T-helper 17 cell (primary cell): Measurements from ENCODE around the gene TSPAN5. TPM values are rescaled to one million over a fixed set of nuclear protein-coding genes. Genes with fewer than 3 reads are reported as not detected.

Experiments used
- ATAC-seq: fragments of 150-1000 bp; cut with Tn5 transposase; 2 replicates; pipeline ENCODE4 v1.10.0; 2021; ENCODE audit warnings: mild to moderate bottlenecking, moderate library complexity
- DNase-seq, 3 donors: peaks; one replicate each; pipeline versions ENCODE4 v3.0.0 to v3.0.0-alpha.2; 2020 to 2021
- H3K9me3 ChIP-seq: one replicate; pipeline ENCODE4 v1.7.0; 2013; ENCODE audit warnings: low read length, mild to moderate bottlenecking; ENCODE audit not compliant: control insufficient read depth, poor library complexity, severe bottlenecking
- H3K27ac Mint-ChIP-seq: one replicate; pipeline ENCODE4 v1.8.0; 2022; ENCODE audit warnings: mild to moderate bottlenecking, moderate library complexity, mixed read lengths
- H3K27me3 Mint-ChIP-seq: one replicate; pipeline ENCODE4 v1.8.0; 2022; ENCODE audit warnings: mixed read lengths
- H3K36me3 Mint-ChIP-seq: one replicate; pipeline ENCODE4 v1.8.0; 2022; ENCODE audit warnings: low read depth, mixed read lengths
- H3K4me1 Mint-ChIP-seq: one replicate; pipeline ENCODE4 v1.8.0; 2022; ENCODE audit warnings: mild to moderate bottlenecking, mixed read lengths
- H3K4me3 Mint-ChIP-seq: one replicate; pipeline ENCODE4 v1.8.0; 2022; ENCODE audit warnings: mild to moderate bottlenecking, moderate library complexity, mixed read lengths
- total RNA-seq, 4 donors: library from RNA in 2 of 4; stranded (reverse) in 2 of 4; gene quantifications; one replicate each; pipeline ENCODE4 v1.2.3 and lab custom pipeline; 2022 to 2026

TSPAN5 gene
- total RNA-seq, 2 donors from 2014 or later = 11.8 to 15.2 TPM

DNA sequence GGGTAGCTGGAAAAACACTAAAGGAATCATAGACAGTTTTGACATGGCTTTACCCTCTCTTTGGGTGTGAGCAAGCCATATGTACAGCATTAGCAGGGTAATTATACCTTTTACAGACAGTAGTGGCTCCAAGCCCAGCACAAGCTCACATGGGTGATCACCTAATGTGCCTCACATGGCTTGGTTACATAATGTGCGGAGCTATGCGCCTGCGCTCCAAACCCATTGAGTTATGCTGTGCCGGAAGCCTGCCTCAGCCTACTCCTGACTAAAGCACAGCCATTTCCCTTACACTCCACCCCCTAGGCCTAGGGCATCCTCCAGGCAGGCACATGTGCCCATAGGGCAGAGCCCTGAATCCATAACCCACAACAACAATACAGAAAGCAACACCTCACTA is 6.5 kb upstream of the TSPAN5 start:
- peaks cover 32% of the 10 kb centered on the region for H3K4me1 Mint-ChIP-seq
- no peaks in the 10 kb centered on the region for H3K27me3 Mint-ChIP-seq
- H3K9me3 ChIP-seq = no peaks in the 10 kb centered on the region
- peak overlapping the region; percentile 13 for H3K4me3 Mint-ChIP-seq
- H3K27ac Mint-ChIP-seq = peak overlapping the region; percentile 97
- no peaks in the 10 kb centered on the region for H3K36me3 Mint-ChIP-seq
- ATAC-seq = no peak
- DNase-seq = no peak

DNA sequence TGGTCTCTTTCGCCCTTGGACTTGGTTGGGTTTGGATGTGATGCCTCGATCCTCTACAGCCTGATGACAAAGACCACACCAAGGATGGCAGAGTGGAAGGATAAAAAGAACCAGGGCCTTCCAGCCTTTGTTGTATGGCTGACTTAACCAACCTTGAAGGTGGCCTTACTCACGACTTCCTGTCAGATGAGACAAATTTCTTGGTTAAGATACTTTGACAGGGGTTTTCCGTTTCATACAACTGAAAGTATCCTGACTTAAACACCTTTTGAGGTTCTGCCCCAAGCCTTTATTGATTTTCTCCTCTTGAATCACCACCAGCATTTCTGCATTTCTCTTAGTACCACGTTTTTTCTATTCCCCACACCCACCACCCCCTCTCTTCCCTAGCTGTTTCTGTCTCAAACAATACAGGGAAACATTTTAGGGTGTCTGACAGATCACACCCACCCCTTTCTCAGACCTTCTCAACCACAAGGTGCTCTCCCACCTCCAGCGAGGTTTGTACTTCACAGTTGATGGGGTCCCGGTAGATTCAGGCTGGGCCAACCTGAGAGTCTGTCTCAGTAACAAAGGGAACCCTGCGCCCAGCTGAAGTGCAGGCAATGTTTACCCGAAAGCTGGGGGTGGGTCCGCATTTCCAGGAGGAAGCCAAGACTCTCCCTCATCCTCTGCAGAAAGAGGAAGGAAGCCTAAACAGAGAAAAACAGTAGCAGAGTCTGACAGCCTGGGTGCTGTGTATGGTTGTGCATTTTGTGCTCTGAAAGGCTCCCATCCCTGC is 5.0 kb upstream of the TSPAN5 start:
- Mint-ChIP-seq H3K36me3 (no peaks in the 10 kb centered on the region), H3K27me3 (no peaks in the 10 kb centered on the region), H3K4me1 (peaks cover 43% of the 10 kb centered on the region), H3K4me3 (peak overlapping the region; percentile 73), H3K27ac (peak overlapping the region; percentile 97)
- ATAC-seq (peak; percentile 78), DNase-seq (peak in 2 of 3 donors; percentile 16 to 27)
- H3K9me3 ChIP-seq = no peaks in the 10 kb centered on the region

DNA sequence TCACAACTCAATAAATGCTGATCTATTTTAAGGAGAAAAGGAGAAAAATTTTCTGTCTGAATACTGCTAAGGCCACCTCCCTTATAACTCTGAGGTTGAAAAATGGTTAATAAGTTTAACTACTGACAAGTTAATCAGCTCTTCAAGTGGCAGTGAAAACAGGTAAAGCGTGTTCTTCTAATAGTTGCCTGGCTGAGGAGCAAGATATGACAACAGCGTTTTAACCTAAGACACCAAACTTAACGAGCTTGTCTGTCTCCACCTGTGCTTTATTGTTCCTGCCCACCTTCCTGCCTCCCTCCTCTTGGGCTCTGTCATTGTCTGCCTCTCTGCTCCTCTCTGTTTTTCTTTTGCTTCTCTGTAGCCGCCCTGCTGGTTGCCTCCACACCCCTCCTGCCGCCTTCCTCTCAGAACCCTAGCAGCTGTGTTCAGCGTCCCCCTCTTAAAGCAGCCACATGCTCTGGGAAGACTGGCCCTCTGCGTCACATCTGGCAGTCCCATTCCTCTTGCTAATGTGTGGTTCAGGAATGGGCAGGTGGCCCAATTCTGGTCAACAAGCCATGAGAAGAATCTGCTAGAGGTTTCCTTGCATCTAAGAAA is 4.3 kb upstream of the TSPAN5 start:
- peaks cover 2% of the 10 kb centered on the region for H3K36me3 Mint-ChIP-seq
- H3K27me3 Mint-ChIP-seq = no peaks in the 10 kb centered on the region
- H3K27ac Mint-ChIP-seq = peak overlapping the region; percentile 97
- H3K4me1 Mint-ChIP-seq = peaks cover 46% of the 10 kb centered on the region
- H3K9me3 ChIP-seq = no peaks in the 10 kb centered on the region
- H3K4me3 Mint-ChIP-seq = peak overlapping the region; percentile 73
- ATAC-seq (peak; percentile 18), DNase-seq (peak in 1 of 3 donors; percentile 15)

DNA sequence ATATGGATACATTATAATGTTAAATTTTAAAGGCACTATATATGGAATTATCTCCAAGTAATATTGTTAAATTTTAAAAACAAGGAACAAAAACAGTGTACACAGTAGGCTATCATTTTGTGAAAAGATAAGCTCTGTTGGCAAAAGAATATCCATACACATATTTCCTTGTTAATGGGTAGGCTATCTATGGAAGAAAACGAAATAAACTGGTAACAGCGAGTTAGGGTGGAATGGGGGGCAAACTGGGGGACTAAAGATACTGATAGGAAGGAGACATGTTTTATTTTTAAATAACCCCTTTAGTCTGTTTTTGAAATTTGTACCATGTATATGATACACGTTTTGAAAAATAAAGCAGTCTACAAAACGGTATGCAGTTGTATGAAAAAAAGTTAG is 3.6 kb upstream of the TSPAN5 start:
- H3K4me3 Mint-ChIP-seq = no peak overlapping the region
- H3K27me3 Mint-ChIP-seq = no peaks in the 10 kb centered on the region
- ATAC-seq = no peak
- H3K36me3 Mint-ChIP-seq = peaks cover 3% of the 10 kb centered on the region
- H3K9me3 ChIP-seq = no peaks in the 10 kb centered on the region
- H3K4me1 Mint-ChIP-seq = peaks cover 52% of the 10 kb centered on the region
- no peak for DNase-seq
- H3K27ac Mint-ChIP-seq = peak overlapping the region; percentile 97

DNA sequence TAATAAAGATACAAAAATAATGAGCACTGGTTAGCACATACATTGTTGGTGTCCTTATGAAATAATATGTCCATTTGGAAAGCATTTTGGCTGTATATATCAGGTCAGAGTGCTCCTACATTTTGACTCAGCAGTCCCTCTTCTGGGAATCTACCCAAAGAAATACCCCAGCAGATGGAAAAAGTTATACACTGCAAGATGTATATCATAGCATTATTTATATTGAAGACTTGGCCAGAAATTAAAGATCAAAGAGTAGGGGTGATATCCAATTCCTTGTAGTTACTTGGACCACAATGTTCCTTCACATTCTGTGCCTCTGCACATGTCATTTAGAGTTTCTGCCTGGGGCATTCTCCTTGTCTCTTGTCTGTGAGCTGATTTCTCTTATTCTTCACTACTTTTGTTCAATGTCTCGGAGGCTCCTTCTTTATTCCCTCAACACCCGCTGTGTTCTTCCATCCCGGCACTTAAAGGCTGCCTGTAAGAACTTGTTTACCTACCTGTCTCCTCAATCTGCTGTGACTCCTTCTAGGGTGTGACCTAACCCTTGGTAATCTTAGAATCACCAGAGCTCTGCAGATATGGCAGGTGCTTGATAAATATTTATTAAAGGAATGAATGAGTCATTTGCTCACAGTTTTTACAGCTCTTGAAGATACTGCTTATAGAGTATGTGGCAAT is 3.1 kb upstream of the TSPAN5 start:
- Mint-ChIP-seq H3K4me1 (peaks cover 57% of the 10 kb centered on the region), H3K4me3 (no peak overlapping the region), H3K27ac (peak overlapping the region; percentile 97), H3K27me3 (no peaks in the 10 kb centered on the region), H3K36me3 (peaks cover 3% of the 10 kb centered on the region)
- ATAC-seq (no peak), DNase-seq (no peak)
- H3K9me3 ChIP-seq = no peaks in the 10 kb centered on the region

DNA sequence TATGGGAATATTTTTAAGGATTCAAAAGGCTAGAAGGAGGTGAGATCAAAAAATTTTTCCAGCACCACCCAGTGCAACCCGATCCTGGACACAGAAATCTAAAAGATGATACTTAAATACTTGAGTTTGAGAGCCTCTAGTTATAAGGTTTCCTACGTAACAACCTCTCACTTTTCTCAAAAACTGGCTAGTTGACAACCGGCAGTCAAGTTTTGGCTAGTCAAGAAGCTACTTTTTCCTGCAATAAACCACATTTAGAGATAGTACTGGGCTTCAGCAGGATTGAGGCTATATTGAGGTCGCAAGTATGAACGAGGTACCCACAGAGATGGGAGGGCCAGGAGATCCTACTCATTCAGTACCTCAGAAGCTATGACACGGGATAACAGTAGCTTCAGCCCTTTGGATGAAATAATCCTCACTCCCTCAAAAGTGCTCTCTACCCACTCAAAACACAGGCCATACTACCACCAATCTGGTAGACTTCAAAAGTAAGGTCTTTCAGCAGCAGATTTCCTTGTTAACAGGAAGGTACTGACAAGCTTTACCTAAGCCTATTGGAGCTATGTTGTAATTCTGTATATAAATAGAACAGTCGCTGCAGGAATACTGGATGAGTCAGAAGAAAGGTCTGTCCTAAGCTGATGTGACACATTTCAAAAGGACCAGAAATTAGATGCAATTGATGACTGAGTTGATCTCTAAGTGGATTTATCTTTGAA is 1.5 kb upstream of the TSPAN5 start:
- Mint-ChIP-seq H3K36me3 (peaks cover 5% of the 10 kb centered on the region), H3K27ac (peak overlapping the region; percentile 97), H3K4me1 (peaks cover 72% of the 10 kb centered on the region), H3K4me3 (peak overlapping the region; percentile 89), H3K27me3 (no peaks in the 10 kb centered on the region)
- DNase-seq = no peak
- no peaks in the 10 kb centered on the region for H3K9me3 ChIP-seq
- ATAC-seq = no peak

DNA sequence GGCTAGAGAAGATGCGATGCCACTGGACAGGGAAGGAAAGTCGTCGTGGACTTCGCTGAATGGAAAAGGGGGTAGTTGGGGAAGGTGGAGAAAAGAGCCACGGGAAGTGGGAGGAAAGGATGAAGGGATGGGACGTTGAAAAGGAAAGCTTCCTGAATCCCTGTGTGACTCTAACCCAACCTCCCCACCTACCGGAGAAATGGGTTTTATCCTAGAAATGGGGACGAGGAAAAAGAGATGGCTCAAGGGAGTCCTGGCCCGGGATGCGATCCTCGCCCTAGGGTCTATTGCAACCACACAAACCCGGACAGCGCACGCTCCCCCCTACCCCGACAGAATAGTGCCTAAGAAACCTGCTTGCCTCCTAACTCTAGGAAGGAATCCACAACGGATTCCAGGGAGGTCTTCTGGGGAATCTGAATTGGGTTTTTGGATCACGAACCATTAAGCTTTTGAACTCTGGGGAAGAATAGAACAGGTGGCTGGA is 738 bp upstream of the TSPAN5 start:
- no peaks in the 10 kb centered on the region for H3K9me3 ChIP-seq
- no peak for ATAC-seq
- Mint-ChIP-seq H3K4me1 (peaks cover 72% of the 10 kb centered on the region), H3K36me3 (peaks cover 5% of the 10 kb centered on the region), H3K27me3 (no peaks in the 10 kb centered on the region), H3K27ac (peak overlapping the region; percentile 97), H3K4me3 (peak overlapping the region; percentile 89)
- DNase-seq = no peak

DNA sequence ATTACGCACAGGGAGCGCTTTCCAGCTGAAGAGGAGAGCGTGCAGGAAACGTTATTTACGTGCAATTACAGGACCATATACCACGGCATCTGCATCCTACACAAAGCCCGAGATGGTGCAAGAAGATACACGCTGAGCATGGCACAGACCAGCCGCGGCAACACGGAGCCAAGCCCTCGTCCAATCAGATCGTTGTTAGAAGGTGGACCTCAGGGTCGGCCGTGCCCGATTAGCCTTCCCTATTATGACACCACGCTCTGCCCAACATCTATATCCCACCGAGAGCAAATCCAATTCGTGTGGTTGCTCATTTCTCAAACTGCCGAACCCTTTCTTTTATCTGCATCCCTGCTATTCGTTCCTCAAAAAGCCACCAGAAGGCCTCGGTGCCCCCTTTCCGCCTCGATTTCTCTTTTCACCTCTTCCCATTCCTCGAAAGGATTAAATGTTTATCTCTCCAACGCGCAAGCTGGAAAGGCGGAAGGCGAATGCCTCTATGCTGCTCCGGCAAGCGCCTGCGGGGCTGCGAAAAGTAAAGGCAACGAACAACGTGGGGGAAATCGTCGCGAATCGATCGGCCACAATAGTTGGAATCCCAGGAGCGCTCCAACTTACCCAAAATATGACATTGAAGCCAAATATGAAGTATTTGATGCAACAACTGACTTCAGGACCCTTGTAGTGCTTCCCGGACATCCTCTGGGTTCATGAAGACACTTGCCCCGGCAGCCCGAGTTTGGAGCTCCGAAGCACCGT is 702 bp downstream of the TSPAN5 start:
- no peaks in the 10 kb centered on the region for H3K9me3 ChIP-seq
- ATAC-seq (peak; percentile 21), DNase-seq (peak in 1 of 3 donors; percentile 16)
- peak overlapping the region; percentile 95 for H3K27ac Mint-ChIP-seq
- H3K4me1 Mint-ChIP-seq = peaks cover 68% of the 10 kb centered on the region
- H3K27me3 Mint-ChIP-seq = no peaks in the 10 kb centered on the region
- peaks cover 5% of the 10 kb centered on the region for H3K36me3 Mint-ChIP-seq
- peak overlapping the region; percentile 100 for H3K4me3 Mint-ChIP-seq

DNA sequence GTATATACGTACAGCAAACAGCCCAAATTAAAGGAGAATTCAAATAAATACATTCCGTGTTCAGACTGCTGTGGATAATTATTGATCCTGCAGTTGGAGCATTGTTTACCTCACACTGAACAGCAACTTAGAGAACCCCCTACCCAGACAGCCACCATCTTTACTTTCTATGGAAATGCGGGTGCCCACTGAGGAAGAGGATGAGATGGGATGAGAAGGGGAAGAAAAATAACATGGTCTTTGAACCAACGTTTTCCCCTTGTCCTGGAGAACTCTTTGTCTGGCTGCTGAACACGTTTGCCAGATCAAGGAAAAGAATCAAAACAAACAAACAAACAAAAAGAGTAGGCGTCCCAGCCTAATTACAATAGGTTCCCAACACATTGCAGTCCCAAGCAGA is 1.5 kb downstream of the TSPAN5 start:
- H3K27ac Mint-ChIP-seq = peak overlapping the region; percentile 95
- no peaks in the 10 kb centered on the region for H3K27me3 Mint-ChIP-seq
- H3K4me1 Mint-ChIP-seq = peaks cover 66% of the 10 kb centered on the region

DNA sequence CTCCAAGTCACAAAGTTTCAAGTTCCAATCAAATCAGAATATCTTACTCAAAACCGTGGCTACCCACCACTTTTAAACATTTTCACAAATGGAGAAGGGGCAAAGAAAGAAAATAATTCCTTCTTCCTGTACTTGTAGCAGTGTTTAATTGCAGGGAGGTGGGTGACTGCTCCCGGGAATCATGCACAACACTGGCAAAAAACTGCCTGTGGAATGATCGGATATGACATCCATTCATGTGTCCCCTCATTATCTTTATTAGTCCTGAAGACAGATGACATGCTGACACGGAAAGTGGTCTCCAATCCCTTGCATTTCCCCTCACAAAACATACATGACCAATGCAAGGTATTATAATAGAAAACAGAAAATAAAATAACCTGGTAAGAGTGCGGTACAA is 2.0 kb downstream of the TSPAN5 start:
- H3K36me3 Mint-ChIP-seq = peaks cover 5% of the 10 kb centered on the region
- no peaks in the 10 kb centered on the region for H3K27me3 Mint-ChIP-seq
- peak overlapping the region; percentile 95 for H3K27ac Mint-ChIP-seq
- H3K4me3 Mint-ChIP-seq = peak overlapping the region; percentile 100
- peaks cover 62% of the 10 kb centered on the region for H3K4me1 Mint-ChIP-seq
- no peaks in the 10 kb centered on the region for H3K9me3 ChIP-seq
- ATAC-seq (no peak), DNase-seq (no peak)

More for the DNA sequence above, 1.5 kb downstream of the TSPAN5 start:
- no peak for DNase-seq
- no peak for ATAC-seq
- peak overlapping the region; percentile 100 for H3K4me3 Mint-ChIP-seq
- peaks cover 5% of the 10 kb centered on the region for H3K36me3 Mint-ChIP-seq
- no peaks in the 10 kb centered on the region for H3K9me3 ChIP-seq

DNA sequence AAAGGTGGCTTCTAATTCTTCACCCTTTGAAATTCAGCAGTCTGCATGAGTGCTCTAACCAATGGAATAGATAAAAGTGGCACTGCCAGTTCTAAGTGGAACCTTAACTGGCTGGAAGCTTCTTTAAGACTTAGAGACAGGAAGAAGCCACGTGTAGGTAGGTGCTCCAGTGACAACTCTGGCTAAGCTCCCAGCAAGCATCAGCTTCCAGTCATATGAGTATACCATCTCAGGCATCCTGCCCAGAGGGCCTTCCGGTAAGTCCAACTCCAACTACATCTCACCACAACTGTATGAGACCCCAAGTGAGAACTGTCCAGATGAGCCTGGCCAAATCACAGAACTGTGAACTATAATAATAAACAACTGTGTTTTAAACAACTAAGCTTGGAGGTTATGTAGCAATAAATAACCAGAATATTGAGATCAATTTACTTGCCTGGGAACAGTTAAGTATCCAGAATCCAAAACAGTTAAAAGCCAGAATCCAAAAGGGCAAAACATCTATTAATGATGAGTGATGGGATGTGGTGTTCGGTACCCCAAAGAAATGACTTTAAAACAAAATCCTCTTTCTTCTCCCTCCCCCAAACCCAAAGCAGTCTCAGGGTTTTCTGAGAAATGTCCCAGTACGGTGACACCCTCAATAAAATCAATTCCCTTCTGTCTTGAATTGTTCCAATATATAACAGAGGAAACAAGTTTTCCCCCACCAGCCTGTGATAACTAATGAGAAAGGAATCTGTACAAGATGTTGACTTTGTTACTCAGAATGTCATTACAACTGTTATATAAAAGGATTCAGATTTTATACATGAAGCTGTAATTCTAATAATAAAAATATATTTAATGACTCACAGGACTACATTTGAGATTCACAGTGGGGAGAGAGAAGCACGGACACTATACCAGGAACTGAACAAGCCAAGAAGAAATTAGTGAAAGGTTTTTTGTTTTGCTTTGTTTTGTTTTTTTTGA is 4.2 kb downstream of the TSPAN5 start:
- Mint-ChIP-seq H3K4me1 (peaks cover 51% of the 10 kb centered on the region), H3K36me3 (peaks cover 5% of the 10 kb centered on the region), H3K4me3 (peak overlapping the region; percentile 100), H3K27ac (peak overlapping the region; percentile 77), H3K27me3 (no peaks in the 10 kb centered on the region)
- H3K9me3 ChIP-seq = no peaks in the 10 kb centered on the region
- DNase-seq (no peak), ATAC-seq (no peak)
